ENCODE results near the gene PSPH.

DNA sequence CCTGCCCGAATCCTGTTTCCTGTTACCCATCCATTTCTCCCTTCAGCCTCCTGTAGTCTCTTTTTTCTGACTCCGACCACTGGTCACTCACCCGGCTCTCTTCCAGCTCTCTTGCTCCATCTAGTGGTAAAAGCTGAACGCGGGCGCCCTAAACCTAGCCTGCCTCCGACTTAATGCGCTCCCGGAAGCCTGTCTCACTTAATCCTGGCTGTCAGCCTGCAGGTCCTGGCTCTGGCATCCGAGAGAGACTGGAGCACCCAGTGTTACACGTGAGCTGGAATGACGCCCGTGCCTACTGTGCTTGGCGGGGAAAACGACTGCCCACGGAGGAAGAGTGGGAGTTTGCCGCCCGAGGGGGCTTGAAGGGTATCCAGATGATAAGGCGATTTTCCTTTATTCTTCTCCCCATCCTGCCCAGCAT, 23.1 kb upstream of the PSPH start:
- TF ChIP-seq ZFX (IDR thresholded peaks at IDR 0.05) (no peak), YY1 (IDR thresholded peaks at IDR 0.05; ENCODE audit: extremely low read depth, insufficient replicate concordance, low read depth, low read length) (no peak), RAD21 (IDR thresholded peaks at IDR 0.05; ENCODE audit: low read depth) (peak; percentile 92), TCF7L2 (IDR thresholded peaks at IDR 0.05; ENCODE audit: borderline replicate concordance, extremely low read depth, insufficient read depth, insufficient read length) (no peak), CEBPB (IDR thresholded peaks at IDR 0.05; ENCODE audit: low read depth) (no peak), SIN3A (IDR thresholded peaks at IDR 0.05; ENCODE audit: low read depth) (no peak), POLR2A (IDR thresholded peaks at IDR 0.05; ENCODE audit: borderline replicate concordance, extremely low read depth, insufficient read depth, insufficient read length) (no peak), EGR1 (IDR thresholded peaks at IDR 0.05; ENCODE audit: low read depth) (no peak), EZH2 (IDR thresholded peaks at IDR 0.05) (no peak), SP1 (IDR thresholded peaks at IDR 0.05; ENCODE audit: low read depth) (no peak), EZH2phosphoT487 (IDR thresholded peaks at IDR 0.05; ENCODE audit: borderline replicate concordance) (no peak), POLR2AphosphoS5 (IDR thresholded peaks at IDR 0.05; ENCODE audit: low read depth, low read length) (no peak)
- TF ChIP-seq, protein P1, sequence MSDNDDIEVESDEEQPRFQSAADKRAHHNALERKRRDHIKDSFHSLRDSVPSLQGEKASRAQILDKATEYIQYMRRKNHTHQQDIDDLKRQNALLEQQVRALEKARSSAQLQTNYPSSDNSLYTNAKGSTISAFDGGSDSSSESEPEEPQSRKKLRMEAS (IDR thresholded peaks at IDR 0.05), result no peak
- TF ChIP-seq, protein P2, sequence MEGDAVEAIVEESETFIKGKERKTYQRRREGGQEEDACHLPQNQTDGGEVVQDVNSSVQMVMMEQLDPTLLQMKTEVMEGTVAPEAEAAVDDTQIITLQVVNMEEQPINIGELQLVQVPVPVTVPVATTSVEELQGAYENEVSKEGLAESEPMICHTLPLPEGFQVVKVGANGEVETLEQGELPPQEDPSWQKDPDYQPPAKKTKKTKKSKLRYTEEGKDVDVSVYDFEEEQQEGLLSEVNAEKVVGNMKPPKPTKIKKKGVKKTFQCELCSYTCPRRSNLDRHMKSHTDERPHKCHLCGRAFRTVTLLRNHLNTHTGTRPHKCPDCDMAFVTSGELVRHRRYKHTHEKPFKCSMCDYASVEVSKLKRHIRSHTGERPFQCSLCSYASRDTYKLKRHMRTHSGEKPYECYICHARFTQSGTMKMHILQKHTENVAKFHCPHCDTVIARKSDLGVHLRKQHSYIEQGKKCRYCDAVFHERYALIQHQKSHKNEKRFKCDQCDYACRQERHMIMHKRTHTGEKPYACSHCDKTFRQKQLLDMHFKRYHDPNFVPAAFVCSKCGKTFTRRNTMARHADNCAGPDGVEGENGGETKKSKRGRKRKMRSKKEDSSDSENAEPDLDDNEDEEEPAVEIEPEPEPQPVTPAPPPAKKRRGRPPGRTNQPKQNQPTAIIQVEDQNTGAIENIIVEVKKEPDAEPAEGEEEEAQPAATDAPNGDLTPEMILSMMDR (IDR thresholded peaks at IDR 0.05 in 2 of 3, conservative IDR thresholded peaks at IDR 0.05 in 1 of 3; ENCODE audit: borderline replicate concordance in 1 of 3, insufficient read depth in 1 of 3, low read depth in 2 of 3, low read length in 2 of 3), result peak; percentile 85 to 96 (median 88)
